G401 (cell line): ENCODE data around the gene PRRX2. TPM values are rescaled to one million over a fixed set of nuclear protein-coding genes. Genes with fewer than 3 reads are reported as not detected.
"Not testable (repeated sequence)": the region's sequence is repeated elsewhere in the genome, so short reads cannot be mapped to it uniquely, and the experiment has no call there.

ENCODE experiments used
- DNase-seq: peaks from one replicate; pipeline ENCODE4 v3.0.0-alpha.2; 2015; ENCODE audit warnings: low spot score
- in situ Hi-C: cut with HindIII; loops from 2 replicates; pipeline ENCODE4 v1.10.0; 2016; ENCODE audit warnings: low sequenced_read_pairs, mixed read lengths
- total RNA-seq: library from RNA; depleted of rRNA; stranded (reverse); fragments of >200 nt; shearing (Covaris generic); gene quantifications from 2 replicates; pipeline ENCODE4 v1.2.3, GENCODE V29; 2014

Gene PRRX2
- total RNA-seq, 1 experiment from 2014 or later: not detected

DNA sequence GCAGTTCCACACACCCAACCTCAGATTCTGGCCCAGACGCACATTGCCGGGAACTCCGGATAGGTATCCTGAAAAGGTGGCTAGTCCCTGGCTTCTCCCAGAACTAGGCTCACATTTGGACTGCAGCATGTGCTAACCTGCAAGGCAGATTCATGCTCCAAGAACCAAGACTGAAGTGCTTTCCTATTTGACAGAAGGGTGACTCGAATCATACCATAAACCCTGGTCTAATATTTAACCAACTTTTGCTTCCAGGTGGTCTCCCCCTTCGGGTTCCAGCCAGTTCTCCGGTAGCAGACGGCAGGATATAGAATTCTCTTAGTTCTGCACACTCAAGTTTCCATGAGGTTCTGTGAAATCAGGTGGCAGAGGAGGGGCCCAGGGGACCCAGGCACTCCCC lies 79.8 kb downstream of the PRRX2 start:
- in situ Hi-C loops: no loop called here

DNA sequence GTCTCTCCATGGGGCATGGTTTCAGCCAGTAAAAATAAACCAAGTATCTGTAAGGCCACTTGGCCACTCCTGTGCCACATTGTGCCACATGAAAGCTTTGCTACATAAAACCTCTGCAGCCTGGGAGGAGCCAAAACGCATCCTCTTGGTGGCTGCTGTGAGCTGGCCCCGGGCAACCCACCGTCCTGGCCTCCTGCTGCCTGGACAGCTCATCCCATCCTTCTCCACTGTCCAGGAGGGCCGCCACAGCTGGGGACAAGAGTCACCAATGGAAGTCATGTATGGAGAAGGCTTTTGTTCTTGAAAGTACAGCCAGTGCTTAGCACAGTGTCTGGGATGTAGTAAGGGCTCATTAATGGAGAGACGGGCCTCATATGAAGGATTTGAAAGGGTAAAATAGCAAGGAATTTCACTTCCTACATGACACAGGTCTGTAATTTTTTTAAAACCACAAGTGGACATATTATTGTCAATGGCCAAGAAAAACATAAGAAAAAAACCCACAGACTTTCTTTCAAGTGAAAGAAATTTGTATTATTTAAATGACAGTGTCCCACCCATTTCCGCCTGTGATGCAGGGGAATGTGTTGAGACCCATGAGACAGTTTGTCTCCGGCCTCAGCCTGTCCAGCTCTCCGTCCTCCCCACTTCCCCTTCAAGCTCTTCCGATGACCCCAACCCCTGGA lies 80.8 kb downstream of the PRRX2 start:
- DNase-seq: no peak
- in situ Hi-C loops: no loop called here

More for the DNA sequence above, 79.8 kb downstream of the PRRX2 start:
- no peak for DNase-seq

DNA sequence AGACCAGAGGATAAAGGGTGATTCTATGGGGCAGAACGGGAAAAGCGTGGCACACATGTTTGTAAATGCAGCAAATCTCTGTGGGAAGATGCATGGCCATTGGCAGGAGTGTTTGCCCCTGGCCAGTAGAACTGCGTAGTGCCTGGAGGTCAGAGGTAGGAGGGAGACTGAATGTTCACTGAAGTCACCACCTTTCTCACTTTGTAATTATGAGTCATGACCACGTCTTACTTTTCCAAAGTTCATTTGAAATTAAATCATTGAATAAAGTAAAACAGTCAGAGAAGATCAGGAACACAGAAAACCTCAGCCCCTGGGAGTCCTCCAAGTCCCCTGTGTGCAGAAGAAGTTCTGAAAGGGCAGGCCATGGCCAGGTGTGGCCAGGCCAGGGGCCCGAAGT lies 82.8 kb downstream of the PRRX2 start:
- in situ Hi-C loops: no loop called here
- DNase-seq: no peak

DNA sequence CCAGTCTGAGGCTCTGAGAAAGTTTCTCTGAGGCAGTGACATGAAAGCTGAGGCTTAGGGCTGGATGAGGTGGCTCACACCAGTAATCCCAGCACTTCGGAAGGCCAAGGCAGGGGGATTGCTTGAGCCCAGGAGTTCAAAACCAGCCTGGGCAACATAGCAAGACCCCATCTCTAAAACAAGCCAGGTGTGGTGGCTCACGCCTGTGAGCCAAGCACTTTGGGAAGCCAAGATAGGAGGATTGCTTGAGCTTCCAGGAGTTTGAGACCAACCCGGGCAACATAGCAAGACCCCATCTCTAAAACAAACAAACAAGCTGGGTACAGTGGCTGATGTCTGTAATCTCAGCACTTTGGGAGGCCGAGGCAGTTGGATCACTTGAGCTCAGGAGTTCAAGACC lies 83.6 kb downstream of the PRRX2 start:
- DNase-seq, in situ Hi-C loops: not testable (repeated sequence)

DNA sequence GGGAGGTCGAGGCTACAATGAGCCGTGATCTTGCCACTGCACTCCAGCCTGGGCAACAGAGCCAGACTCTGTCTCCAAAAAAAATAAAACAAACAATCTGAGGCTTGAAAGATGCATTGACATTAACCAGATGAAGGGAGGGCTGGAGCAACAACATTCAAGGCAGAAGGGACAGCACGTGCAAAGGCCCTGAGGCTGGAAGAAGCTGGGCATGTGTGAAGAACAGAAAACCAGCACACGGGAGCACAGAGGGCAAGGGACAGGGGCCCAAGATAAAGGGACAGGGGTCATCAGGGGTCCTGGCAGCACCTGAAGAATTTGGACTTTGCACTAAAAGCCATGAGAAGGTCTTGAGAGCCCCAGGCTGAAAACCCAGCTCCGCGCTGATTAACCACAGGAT lies 84.1 kb downstream of the PRRX2 start:
- no peak for DNase-seq
- in situ Hi-C loops: no loop called here

DNA sequence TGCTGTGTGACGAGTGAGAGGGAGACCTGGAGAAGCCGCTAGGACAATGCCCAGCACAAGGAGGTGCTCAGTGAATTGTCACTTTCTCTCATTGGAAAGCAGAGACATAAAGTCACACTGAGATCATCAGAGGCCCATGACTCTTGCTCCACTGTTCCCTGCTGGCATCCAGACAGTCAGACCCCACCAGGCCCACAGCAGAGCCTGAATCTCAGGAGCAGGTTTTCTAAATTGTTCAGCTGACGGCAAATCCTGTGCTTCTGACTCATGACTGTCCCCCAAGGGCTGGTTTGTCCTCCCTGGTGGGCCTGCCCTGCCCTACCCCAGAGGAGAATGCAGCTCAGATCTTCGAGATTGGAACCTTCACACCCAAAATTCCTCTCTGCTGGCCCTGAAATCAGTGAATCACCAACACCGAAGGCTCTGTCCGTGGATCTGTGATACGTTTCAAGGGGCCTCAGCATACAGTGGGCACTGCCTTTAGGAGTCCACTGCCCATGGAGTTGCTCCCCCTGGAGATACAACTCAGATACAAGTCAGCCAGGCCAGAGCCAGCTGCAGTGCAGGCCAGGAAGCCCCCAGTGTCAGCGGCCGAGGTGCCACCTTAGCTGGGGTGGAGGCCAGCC lies 84.7 kb downstream of the PRRX2 start:
- DNase-seq: no peak
- in situ Hi-C loops: no loop called here

DNA sequence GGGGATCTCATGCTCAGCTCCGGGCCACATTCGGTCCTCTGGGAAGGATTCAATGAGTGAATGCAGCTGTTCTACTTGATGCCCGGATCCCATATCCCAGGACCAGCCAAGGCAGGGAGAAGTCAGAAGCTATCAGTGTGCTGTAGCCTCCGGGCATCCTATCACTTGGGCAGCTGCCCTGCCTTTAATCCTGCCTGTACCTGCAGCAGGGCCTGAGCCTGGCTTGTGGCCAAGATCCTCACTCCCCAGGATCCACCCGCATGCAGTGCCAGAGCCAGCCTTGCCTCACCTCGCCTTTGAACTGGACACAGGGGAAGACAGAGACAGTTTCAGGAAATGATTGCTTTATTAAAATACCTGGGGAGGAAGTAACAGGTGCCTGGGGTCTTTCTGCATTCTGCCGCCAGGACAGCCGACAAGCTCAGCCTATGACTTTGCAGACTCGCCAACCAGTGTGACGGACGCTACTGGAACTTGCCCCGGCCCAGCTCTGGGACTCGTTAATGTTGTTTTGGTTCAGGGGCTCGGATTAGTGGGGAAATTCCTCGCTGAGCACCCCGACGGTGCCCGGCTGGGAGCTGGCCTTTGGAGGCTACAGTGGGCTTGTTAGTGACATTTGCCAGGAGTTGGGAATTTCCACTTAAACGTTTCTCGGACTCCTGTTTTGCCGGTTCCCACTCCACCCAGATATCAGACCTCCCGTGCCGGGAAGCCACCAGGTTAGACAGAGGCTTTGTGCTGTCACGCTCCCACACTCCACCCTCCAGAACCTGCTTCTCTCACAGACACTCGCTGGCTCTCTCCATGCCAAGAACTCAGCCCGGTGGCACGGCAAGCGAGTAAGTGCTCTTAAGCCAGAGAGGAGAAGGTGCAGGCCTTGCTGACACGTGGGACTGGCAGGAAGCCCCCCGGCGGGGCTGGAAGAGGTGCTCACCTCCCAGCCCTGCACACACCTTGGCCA lies 86.7 kb downstream of the PRRX2 start:
- DNase-seq: peak; percentile 66
- in situ Hi-C loops: no loop called here

DNA sequence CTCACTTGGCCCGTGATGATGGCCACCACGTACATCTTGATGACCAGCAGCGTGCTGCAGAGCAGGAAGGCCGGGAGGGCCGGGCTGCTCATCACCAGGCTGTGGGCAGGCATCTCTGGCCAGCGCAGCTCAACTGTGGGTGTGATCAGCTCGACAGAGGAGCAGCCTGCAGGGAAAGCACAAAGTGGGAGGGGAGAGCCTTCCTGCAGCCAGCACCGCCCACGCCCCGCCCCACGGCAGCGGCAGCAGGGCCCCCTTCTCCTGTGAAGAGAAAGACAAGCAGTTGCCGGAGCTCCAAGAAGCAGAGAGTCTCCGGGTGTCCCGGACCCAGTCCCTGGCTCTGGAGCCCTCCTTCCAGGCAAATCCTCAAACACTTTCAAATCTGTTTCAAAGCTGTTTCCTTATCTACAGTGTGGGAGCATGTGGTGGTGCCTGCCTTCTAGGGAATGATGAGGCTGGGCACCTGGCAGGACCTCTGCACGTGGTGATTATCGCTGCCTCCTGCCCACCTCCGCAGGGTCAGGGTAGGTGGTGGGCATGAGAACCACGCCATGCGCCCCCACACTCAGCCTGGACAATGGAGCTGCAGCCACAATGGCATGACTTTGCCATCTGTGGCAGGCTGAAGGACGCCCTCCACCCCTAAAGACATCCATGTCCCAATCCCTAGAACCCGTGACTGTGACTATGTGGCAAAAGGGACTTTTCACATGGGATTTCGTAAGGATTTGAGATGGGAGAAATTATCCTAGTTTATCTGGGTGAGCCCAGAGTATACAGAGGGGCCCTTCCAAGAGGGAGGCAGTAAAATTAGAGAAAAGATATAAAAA lies 87.7 kb downstream of the PRRX2 start, which contains the start of gene PTGES:
TSS of gene PTGES (minus strand) at position 143 of the 830 bp plus-strand sequence. CDS start at position 113, 30 bp downstream.
- peak; percentile 60 for DNase-seq
- in situ Hi-C loops: no loop called here

DNA sequence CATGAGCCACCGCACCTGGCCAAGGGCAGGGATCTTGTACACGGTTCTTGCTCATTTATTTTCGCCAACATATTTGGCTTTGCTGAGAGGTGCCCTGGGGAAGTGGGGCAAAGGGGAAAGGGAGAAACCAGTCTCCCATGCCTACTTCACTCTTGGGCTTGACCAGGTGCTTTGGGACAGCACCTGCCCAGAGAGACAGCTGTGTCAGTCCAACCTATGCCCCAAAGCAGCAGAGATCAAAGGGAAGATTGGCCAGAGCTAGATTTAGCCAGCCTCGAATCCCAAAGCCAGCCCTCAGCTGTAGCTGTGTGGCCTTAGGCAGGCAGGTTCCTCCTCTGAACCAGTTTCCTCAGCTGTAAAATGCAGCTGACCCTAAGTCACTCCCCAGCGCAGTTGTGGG lies 89.7 kb downstream of the PRRX2 start:
- in situ Hi-C loops: no loop called here
- DNase-seq: no peak

DNA sequence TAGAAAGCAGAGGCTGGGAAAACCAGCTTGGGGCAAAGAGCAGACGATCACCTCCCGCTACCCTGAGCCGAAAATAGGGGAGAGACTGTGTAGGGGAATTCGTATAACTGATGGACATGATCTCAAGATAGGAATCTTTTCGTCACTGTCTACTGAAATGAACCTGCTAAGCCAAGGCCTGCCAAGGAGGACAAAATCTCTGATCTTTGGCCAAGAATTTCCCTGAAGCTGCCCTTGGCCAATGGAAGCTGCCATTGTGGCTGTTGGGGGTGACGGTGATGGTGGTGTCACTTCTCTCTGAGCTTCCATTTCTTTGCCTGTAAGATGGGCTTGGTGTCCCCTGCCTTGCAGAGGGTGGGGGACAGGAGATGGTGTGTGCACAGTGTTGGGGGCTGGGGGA lies 90.7 kb downstream of the PRRX2 start:
- in situ Hi-C loops: no loop called here
- DNase-seq: no peak

DNA sequence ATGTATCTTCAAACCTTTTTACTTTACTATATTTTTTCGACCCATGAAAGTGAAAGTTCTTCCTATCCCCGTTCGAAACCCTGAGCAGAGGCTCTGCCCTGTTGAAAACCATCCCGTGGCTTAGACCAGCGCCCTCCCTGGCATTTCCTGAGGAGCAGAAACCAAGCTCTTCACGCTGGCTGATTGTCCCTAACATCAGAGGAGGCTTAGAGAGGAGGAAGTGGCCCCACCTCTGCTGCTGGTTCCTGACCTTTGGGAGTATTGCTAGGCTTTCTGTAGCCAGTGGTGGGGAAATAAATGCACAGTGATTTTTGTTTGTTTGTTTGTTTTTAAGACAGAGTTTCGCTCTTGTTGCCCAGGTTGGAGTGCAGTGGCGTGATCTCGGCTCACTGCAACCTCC lies 91.6 kb downstream of the PRRX2 start:
- DNase-seq: no peak

DNA sequence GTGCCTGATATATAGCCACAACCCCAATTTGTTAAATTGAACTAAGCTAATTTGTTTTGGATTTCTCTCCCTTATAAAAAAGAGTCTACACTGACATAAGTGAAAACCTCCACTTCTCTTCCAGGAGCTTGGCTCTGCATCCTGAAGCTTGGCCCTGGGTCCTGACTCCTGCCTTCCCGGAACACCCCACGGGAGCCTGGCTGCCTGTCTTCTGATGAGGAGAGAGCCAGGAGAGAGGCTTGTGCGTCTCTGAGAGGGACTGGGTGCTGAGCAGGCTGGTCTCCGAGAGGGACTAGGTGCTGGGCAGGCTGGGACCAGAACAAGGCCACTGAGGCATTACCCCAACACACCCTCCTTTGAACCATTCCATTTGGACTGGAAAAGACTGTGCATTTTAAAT lies 93.9 kb downstream of the PRRX2 start:
- in situ Hi-C loops: no loop called here
- DNase-seq: no peak

More for the DNA sequence above, 91.6 kb downstream of the PRRX2 start:
- in situ Hi-C loops: no loop called here

DNA sequence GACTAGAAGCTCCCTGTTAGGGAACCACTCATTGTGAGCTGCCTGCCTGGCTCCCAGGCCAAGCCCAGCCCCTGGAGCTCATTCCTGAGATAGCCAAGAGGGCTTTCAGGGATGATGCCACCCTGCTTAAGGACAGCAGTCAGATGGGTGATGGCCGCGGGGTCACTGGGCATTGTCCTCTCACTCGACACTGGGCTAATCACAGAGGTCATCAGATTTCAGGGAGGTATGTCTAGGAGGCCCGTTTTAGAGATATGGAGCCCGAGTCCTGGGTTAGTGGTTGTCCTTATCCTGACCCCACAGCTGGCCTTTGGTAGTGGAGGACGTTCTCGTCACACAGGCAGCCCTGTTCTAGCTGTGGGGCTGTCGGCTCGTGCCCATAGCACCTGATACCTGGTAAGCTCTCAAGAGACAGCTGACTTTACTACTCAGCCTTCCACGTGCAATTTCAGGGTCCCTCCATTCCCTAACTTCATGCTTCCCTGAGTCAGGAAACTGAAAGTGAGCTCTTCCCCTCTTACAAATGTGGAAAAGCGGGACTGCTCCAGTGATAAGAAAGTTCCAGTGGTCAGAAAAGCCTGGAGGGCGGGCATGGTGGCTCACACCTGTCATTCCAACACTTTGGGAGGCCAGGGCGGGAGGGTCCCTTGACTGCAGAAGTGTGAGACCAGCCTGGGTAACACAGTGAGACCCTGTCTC lies 94.5 kb downstream of the PRRX2 start:
- in situ Hi-C loops: no loop called here
- no peak for DNase-seq

DNA sequence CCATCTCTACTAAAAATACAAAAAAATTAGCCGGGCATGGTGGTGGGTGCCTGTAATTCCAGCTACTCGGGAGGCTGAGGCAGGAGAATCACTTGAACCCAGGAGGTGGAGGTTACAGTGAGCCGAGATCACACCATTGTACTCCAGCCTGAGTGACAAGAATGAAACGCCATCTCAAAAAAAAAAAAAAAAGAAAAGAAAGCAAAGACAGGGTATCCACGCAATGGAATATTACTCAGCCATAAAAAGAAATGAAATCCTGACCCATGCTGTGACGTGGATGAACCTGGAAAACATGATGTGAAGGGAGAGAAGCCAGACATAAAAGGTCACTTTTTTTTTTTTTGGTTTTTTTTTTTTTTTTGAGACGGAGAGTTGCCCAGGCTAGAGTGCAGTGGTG lies 95.3 kb downstream of the PRRX2 start:
- DNase-seq, in situ Hi-C loops: not testable (repeated sequence)

DNA sequence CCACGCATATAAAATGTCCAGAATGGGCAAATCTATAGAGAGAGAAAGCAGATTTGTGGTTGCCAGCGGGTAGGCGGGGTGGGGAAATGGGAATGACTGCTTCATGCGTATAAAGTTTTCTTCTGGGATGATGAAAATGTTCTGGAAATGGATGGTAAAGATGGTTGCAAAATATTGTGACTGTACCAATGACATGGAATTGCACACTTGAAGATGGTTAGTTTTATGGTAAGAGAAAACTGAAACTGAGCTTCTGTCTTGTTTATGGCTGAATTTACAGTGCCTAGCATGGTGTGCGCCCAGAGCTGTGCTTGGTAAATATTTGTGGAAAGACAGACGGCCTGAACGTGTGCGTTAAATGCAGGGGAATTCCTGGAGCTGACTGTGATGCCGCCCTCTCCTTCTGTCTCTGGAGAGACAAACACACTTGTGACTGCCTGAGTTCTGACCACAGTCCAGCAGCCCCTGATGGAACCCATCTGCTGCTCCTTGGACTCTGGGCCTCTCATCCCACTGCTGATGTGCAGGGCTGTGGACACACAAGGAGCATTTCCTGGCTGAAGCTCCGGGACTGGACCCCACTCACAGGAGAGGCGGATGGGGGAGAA lies 96.0 kb downstream of the PRRX2 start:
- in situ Hi-C loops: no loop called here
- DNase-seq: peak; percentile 25

DNA sequence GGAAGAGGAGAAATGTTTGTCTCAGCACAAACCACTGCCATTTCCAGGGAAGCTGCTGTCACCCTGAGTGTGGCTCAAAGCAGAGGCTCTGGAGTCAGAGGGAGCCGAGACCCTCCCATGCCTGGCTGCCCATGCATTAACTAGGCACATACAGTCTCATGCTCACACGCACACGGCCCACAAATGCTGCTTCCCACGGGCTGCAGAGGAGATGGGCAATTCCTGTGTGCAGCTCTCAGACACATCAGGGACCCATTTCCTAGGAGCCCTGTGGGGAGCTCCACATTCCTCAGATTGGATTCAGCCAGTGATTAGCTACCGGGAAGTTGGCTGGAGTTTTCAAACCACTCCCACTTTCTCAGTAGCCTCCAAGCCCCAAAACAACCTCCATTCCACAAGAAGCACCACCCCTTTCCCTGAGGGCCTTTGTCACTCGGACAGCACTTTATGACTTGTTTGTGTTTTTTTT lies 96.5 kb downstream of the PRRX2 start:
- in situ Hi-C loops: no loop called here
- peak; percentile 3 for DNase-seq

DNA sequence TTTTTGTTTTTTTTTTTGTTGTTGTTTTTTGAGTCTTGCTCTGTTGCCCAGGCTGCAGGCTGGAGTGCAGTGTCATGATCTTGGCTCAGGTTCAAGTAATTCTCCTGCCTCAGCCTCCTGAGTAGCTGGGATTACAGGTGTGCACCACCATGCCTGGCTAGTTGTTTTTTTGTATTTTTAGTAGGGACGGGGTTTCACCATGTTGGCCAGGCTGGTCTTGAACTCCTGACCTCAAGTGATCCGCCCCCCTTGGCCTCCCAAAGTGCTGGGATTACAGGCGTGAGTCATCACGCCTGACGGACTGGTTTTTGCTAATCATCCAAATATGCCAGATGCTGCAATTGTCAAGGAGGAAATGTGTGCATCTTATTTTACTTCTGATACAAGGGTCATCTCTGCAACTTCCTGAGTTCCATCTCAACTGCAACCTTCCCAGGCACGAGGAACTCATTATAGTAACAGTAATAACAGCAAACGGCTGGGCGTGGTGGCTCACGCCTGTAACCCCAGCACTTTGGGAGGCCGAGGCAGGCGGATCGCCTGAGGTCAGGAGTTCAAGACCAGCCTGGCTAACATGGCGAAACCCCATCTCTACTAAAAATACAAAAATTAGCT lies 97.0 kb downstream of the PRRX2 start:
- in situ Hi-C loops, DNase-seq: not testable (repeated sequence)
